Brain microvascular endothelial cell (primary cell): ENCODE data around the gene SHPK.

Experiments used
- DNase-seq: peaks from one replicate; pipeline ENCODE4 v3.0.0-alpha.2; 2020
- H3K27ac ChIP-seq: fragments of 250-450 bp; sonication (Bioruptor Pico); 2 replicates; pipeline ENCODE4 v1.5.1; 2020; ENCODE audit warnings: mild to moderate bottlenecking, moderate library complexity
- H3K27me3 ChIP-seq: fragments of 250-450 bp; sonication (Bioruptor Pico); replicated peaks from 2 replicates; pipeline ENCODE4 v1.5.1; 2020; ENCODE audit warnings: mild to moderate bottlenecking
- H3K36me3 ChIP-seq: fragments of 250-450 bp; sonication (Bioruptor Pico); replicated peaks from 2 replicates; pipeline ENCODE4 v1.5.1; 2020; ENCODE audit warnings: mild to moderate bottlenecking
- H3K4me3 ChIP-seq: 2 replicates; pipeline ENCODE4 v1.5.1; 2011; ENCODE audit warnings: low read depth, mild to moderate bottlenecking, control low read depth, low read length, moderate library complexity
- in situ Hi-C: cut with HindIII; loops from 2 replicates; pipeline ENCODE4 v1.10.0; 2017; ENCODE audit warnings: low sequenced_read_pairs, low pct_ligation_motif_present
- TF ChIP-seq, protein P1 (sequence below): IDR thresholded peaks from 2 replicates; pipeline ENCODE4 v1.5.1; 2011; ENCODE audit warnings: low read depth, mild to moderate bottlenecking, moderate library complexity, low read length, control low read depth, inconsistent platforms; ENCODE audit errors: missing control alignments

Gene SHPK

DNA sequence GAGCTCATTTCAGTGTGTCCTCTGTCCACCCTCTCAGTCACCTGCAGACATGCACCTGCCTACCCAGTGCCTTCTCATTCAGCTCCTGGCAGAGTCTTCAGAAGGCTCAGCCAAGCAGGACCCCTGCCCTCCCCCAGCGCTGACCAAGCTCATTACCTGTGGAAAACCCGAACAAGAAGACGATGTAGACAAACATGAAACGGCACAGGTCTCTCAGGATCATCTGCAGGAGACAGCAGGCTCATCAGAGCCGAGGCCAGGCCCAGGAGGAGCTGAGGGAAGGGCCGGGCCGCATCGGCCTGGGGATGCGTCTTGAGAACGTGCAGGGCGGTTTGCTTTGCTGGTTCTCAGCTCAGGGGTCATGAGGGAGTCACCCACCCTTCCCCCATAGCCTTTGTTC, 59.1 kb downstream of the SHPK start:
- no peaks in the 10 kb centered on the region for H3K27me3 ChIP-seq
- DNase-seq = no peak
- H3K36me3 ChIP-seq = no peaks in the 10 kb centered on the region
- no peak overlapping the region for H3K4me3 ChIP-seq
- TF ChIP-seq, protein P1, sequence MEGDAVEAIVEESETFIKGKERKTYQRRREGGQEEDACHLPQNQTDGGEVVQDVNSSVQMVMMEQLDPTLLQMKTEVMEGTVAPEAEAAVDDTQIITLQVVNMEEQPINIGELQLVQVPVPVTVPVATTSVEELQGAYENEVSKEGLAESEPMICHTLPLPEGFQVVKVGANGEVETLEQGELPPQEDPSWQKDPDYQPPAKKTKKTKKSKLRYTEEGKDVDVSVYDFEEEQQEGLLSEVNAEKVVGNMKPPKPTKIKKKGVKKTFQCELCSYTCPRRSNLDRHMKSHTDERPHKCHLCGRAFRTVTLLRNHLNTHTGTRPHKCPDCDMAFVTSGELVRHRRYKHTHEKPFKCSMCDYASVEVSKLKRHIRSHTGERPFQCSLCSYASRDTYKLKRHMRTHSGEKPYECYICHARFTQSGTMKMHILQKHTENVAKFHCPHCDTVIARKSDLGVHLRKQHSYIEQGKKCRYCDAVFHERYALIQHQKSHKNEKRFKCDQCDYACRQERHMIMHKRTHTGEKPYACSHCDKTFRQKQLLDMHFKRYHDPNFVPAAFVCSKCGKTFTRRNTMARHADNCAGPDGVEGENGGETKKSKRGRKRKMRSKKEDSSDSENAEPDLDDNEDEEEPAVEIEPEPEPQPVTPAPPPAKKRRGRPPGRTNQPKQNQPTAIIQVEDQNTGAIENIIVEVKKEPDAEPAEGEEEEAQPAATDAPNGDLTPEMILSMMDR = no peak
- in situ Hi-C loops = no loop called here
- no peak overlapping the region for H3K27ac ChIP-seq

DNA sequence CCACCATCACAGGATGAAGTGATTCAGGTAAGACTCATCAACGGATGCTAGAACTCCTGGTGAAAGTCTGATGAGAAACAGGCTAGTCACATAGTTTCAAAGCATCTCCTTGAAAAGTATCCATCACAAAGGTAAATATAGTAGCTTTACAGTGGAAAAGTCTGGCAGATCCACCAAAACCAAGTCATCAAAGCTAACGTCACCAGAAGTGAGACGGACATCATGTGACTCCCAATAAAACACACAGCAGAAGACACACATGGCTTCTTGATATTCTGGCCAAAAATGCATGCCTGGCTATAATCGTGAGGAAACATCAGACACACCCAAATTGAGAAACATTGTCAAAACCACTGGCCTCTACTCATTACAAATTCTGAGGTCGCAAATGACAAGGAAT, 60.5 kb downstream of the SHPK start:
- in situ Hi-C loops = no loop called here
- no peak for DNase-seq
- no peak overlapping the region for H3K4me3 ChIP-seq
- TF ChIP-seq, protein P1 = no peak
- no peaks in the 10 kb centered on the region for H3K36me3 ChIP-seq
- no peak overlapping the region for H3K27ac ChIP-seq
- H3K27me3 ChIP-seq = no peaks in the 10 kb centered on the region

- TF ChIP-seq, protein P1 = no peak
- in situ Hi-C loops = no loop called here
- H3K36me3 ChIP-seq = no peaks in the 10 kb centered on the region
- no peak for DNase-seq
- H3K27ac ChIP-seq = no peak overlapping the region
- no peaks in the 10 kb centered on the region for H3K27me3 ChIP-seq
- H3K4me3 ChIP-seq = no peak overlapping the region
Observed at GRCh38 chr17:3574231-3574630, 61.8 kb downstream of the SHPK start.

GRCh38 chr17:3573246-3574100, 62.6 kb downstream of the SHPK start:
- Histone ChIP-seq H3K27ac (no peak overlapping the region), H3K27me3 (no peaks in the 10 kb centered on the region), H3K36me3 (no peaks in the 10 kb centered on the region), H3K4me3 (no peak overlapping the region)
- no peak for DNase-seq
- TF ChIP-seq, protein P1 = no peak
- in situ Hi-C loops = no loop called here

DNA sequence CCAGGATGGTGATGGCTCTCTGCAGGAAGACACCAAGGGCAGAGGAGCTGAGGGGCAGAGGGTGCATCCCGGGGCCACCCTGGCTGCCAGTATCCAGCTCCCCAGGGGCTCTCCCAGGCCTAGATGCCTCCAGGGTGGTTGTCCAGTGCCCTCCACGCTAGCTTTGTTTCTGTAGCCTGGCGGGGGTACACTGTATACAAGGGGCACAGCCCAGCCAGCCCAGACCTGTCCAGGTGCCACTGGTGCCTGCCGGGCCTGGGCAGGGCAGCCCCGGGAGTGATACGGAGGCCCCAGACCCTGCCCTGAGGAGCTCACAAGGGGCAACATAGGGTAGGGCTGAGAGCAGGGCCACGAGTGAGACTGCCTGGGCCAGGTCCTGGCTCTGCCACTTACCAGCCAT, 63.8 kb downstream of the SHPK start:
- DNase-seq = no peak
- Histone ChIP-seq H3K36me3 (no peaks in the 10 kb centered on the region), H3K4me3 (no peak overlapping the region), H3K27me3 (no peaks in the 10 kb centered on the region), H3K27ac (no peak overlapping the region)
- TF ChIP-seq, protein P1 = no peak
- in situ Hi-C loops = no loop called here
